Gastrocnemius medialis (tissue), 4 donors: Measurements from ENCODE around the gene SURF1. TPM values are rescaled to one million over a fixed set of nuclear protein-coding genes. Genes with fewer than 3 reads are reported as not detected.
"Not testable (repeated sequence)": the region's sequence is repeated elsewhere in the genome, so short reads cannot be mapped to it uniquely, and the experiment has no call there.

Source experiments
- ATAC-seq, 2 donors: fragments of 150-250 bp; one replicate each; pipeline ENCODE4 v1.9.1; 2016
- DNase-seq, 2 donors: peaks; one replicate each; pipeline ENCODE4 v3.0.0-alpha.2; 2019
- H3K27ac ChIP-seq, 4 donors: fragments of 200-600 bp; sonication (generic); 1 replicate in 1 of 4; 2 replicates in 3 of 4; pipeline ENCODE4 v1.5.1; 2016 to 2018; ENCODE audit warnings: mild to moderate bottlenecking in 2 of 4, moderate library complexity in 1 of 4
- H3K27me3 ChIP-seq, 3 donors: fragments of 200-600 bp; sonication (generic) in 2 of 3; 1 replicate in 1 of 3; 2 replicates in 2 of 3; pipeline versions ENCODE4 v1.5.1 to v1.6.0; 2016 to 2019; ENCODE audit warnings: mild to moderate bottlenecking in 1 of 3, moderate library complexity in 1 of 3
- H3K36me3 ChIP-seq, 2 donors: fragments of 200-600 bp; sonication (generic) in 1 of 2; one replicate each; pipeline ENCODE4 v1.5.1; 2017 to 2018
- H3K4me1 ChIP-seq, 2 donors: fragments of 200-600 bp; sonication (generic) in 1 of 2; one replicate each; pipeline ENCODE4 v1.5.1; 2016 to 2017; ENCODE audit warnings: mild to moderate bottlenecking in 2 of 2
- H3K4me3 ChIP-seq, 4 donors: fragments of 200-600 bp; sonication (generic) in 3 of 4; 1 replicate in 1 of 4; 2 replicates in 3 of 4; pipeline ENCODE4 v1.5.1; 2016 to 2019; ENCODE audit warnings: mild to moderate bottlenecking in 2 of 4
- H3K9me3 ChIP-seq, 3 donors: fragments of 200-600 bp; sonication (generic) in 2 of 3; 1 replicate in 1 of 3; 2 replicates in 2 of 3; pipeline ENCODE4 v1.5.1; 2016 to 2019
- POLR2A ChIP-seq, 2 donors: fragments of 450-650 bp; IDR thresholded peaks; one replicate each; pipeline ENCODE4 v1.6.1; 2017; ENCODE audit warnings: antibody characterized with exemption in 2 of 2, mild to moderate bottlenecking in 2 of 2, moderate library complexity in 2 of 2
- in situ Hi-C, 4 donors: fragments of 200-750 bp; cut with MboI; loops; one replicate each; pipeline versions ENCODE4 v1.15.0 to v1.8.0; 2017; ENCODE audit warnings: low sequenced_read_pairs in 4 of 4
- intact Hi-C: fragments of 100-400 bp; cut with DNase I; formaldehyde crosslinking; loops from one replicate; pipeline ENCODE4 v1.15.1; 2023; ENCODE audit warnings: low total_unique reads
- total RNA-seq, 4 donors: library from RNA; depleted of rRNA; stranded (reverse); fragments of >200 nt; gene quantifications; one replicate each; pipeline versions ENCODE4 v1.1.0 to v1.2.3, GENCODE V29; 2016
- TF ChIP-seq, protein P1 (sequence below), 5 experiments: fragments of 450-650 bp in 3 of 5; fragments of 200-600 bp in 2 of 5; sonication (generic) in 2 of 5; IDR thresholded peaks in 4 of 5; conservative IDR thresholded peaks in 1 of 5; 1 replicate in 4 of 5; 2 replicates in 1 of 5; pipeline ENCODE4 v1.5.1; 2016 to 2019; ENCODE audit warnings: antibody characterized with exemption in 5 of 5, mild to moderate bottlenecking in 3 of 5, moderate library complexity in 3 of 5

SURF1 gene
- total RNA-seq, 4 donors from 2014 or later: 33.8 to 68.9 (median 56.0) TPM

DNA sequence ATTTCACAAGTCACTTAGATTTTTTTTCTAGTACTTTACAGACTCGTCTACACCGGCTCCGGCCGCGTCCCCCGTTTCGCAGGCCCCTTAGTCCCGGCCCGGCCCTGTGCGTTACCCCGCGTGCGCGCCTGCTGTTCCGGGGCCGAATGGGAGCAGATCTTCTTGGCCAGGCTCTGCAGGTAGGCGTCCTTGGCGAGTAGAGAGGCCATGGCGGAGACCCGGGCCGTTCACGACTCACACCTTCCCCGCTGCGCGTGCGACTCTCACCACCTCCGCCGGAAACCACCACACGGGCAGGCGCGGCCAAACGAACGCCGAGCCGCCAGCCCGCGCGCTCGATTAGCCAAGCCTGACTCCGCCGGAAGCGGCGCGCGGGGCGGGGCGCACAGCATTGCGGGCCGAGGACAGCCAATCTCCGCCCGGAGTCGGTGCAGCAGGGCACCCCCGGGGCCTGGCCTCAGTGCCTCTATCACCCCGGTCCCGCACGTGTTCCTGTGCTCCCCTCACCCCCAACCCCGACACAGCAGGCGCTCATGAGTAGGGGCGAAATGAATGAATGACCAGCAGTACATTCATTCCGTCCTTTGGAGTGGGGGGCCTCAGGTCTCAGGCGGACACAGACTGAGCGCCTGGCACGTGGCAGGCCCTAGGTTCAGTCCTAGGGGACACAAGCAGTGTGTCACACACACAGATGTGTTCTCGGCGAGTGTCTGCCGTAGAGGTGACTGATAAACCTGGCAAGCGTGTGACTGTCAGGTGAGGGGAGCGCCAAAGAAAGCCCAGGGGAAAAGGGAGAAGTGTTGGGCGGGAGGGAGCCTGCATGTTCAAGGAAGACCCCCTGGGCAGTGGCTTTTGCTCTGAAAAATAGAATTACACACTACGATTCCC is 20.1 kb downstream of the SURF1 start, which contains the start of gene SURF6:
TSS of gene SURF6 (minus strand) at position 265 of the 888 bp plus-strand sequence. CDS start at position 209, 56 bp downstream.
- Histone ChIP-seq H3K27me3 (no peaks in the 10 kb centered on the region), H3K36me3 (peaks cover 0 to 53% of the 10 kb centered on the region in 2 donors), H3K4me3 (peak within 1 kb of the TSS; percentile 75 to 96 (median 90)), H3K4me1 (peaks cover 22 to 30% of the 10 kb centered on the region in 2 donors), H3K27ac (peak within 1 kb of the TSS; percentile 80 to 90 (median 87)), H3K9me3 (no peaks in the 10 kb centered on the region)
- in situ Hi-C loops: no loop called here
- intact Hi-C loops: loop anchor here (1.0 kb wide), 3 partner anchors 12 to 82 kb away; partner anchors contain the start of genes MED22, REXO4, RPL7A and STKLD1
- TF ChIP-seq, protein P1, sequence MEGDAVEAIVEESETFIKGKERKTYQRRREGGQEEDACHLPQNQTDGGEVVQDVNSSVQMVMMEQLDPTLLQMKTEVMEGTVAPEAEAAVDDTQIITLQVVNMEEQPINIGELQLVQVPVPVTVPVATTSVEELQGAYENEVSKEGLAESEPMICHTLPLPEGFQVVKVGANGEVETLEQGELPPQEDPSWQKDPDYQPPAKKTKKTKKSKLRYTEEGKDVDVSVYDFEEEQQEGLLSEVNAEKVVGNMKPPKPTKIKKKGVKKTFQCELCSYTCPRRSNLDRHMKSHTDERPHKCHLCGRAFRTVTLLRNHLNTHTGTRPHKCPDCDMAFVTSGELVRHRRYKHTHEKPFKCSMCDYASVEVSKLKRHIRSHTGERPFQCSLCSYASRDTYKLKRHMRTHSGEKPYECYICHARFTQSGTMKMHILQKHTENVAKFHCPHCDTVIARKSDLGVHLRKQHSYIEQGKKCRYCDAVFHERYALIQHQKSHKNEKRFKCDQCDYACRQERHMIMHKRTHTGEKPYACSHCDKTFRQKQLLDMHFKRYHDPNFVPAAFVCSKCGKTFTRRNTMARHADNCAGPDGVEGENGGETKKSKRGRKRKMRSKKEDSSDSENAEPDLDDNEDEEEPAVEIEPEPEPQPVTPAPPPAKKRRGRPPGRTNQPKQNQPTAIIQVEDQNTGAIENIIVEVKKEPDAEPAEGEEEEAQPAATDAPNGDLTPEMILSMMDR (IDR thresholded peaks at IDR 0.05 in 4 of 5, conservative IDR thresholded peaks at IDR 0.05 in 1 of 5): peak in 1 of 5 experiments; percentile 13
- peak; percentile 65 to 70 for TF ChIP-seq POLR2A (IDR thresholded peaks at IDR 0.05)
- peak; percentile 92 to 95 for ATAC-seq
- DNase-seq: peak; percentile 85 to 88

DNA sequence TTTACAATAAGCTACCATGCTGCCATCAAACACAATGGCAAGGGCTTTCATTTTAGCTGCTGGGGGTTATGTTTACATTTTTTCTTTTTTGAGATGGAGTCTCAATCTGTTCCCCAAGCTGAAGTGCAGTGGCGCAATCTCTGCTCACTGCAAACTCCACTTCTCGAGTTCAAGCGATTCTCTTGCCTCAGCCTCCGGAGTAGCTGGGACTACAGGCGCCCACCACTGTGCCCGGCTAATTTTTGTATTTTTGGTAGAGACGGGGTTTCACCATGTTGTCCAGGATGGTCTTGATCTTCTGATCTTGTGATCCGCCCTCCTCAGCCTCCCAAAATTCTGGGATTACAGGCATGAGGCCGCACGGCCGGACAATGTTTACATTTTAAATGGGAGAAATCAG is 21.4 kb downstream of the SURF1 start:
- peak in 1 of 2 donors; percentile 3 for DNase-seq
- H3K9me3 ChIP-seq, intact Hi-C loops, in situ Hi-C loops, ATAC-seq, H3K27me3 ChIP-seq: not testable (repeated sequence)
- H3K27ac ChIP-seq: peak overlapping the region in 1 of 4 donors; percentile 80
- H3K36me3 ChIP-seq: peaks cover 0 to 51% of the 10 kb centered on the region in 2 donors
- H3K4me1 ChIP-seq: peaks cover 22 to 30% of the 10 kb centered on the region in 2 donors
- peak overlapping the region; percentile 75 to 96 (median 90) for H3K4me3 ChIP-seq

DNA sequence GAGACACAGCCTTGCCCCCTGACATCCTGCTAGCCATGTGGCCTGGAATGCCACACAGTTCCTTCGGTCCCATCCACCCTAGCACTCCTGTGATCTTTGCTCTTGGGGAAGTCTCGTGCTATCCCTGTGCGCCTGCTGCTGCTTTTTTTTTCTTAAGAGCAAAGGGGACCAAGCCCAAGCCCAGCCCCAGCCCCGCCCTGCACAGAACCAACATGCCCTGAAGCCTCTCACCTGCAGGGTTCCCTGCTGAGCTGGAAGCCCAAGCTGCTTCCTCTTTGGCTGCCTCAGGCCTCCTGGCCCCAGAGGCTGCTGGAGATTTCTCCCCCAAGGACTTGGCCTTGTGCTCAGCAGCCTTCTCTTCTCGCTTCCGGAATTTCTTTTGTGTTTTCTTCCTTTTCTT is 22.1 kb downstream of the SURF1 start:
- Histone ChIP-seq H3K27me3 (no peaks in the 10 kb centered on the region), H3K9me3 (no peaks in the 10 kb centered on the region), H3K4me1 (peaks cover 22 to 25% of the 10 kb centered on the region in 2 donors), H3K27ac (no peak overlapping the region), H3K36me3 (peaks cover 0 to 48% of the 10 kb centered on the region in 2 donors), H3K4me3 (no peak overlapping the region)
- no peak for ATAC-seq
- TF ChIP-seq, protein P1 (IDR thresholded peaks at IDR 0.05 in 4 of 5, conservative IDR thresholded peaks at IDR 0.05 in 1 of 5): no peak
- no peak for TF ChIP-seq POLR2A (IDR thresholded peaks at IDR 0.05)
- intact Hi-C loops: no loop called here
- peak in 1 of 2 donors; percentile 8 for DNase-seq
- in situ Hi-C loops: no loop called here

DNA sequence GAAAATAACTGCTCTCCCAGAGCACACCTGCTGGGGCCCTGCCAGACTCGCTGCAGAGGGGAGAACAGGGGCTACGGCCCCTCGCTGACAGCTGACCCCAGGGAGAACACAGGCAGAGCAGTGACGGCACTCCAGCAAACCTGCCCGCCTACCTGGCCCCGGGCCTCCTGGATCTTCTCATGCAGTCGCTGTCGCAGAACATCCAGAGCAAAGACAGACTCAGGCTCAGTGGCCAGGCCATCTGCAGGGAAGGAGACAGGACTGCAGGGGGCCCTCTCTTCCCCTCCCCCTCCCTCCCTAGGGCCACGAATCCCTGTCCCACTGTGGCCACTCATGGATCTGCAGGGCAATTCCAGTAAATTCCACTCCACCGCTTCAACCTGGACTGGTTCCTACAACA is 22.7 kb downstream of the SURF1 start:
- in situ Hi-C loops: no loop called here
- H3K36me3 ChIP-seq: peaks cover 0 to 48% of the 10 kb centered on the region in 2 donors

More for the DNA sequence above, 22.7 kb downstream of the SURF1 start:
- Histone ChIP-seq H3K27ac (no peak overlapping the region), H3K9me3 (no peaks in the 10 kb centered on the region), H3K27me3 (no peaks in the 10 kb centered on the region), H3K4me1 (peaks cover 20 to 22% of the 10 kb centered on the region in 2 donors), H3K4me3 (no peak overlapping the region)
- TF ChIP-seq, protein P1 (IDR thresholded peaks at IDR 0.05 in 4 of 5, conservative IDR thresholded peaks at IDR 0.05 in 1 of 5): no peak
- no peak for TF ChIP-seq POLR2A (IDR thresholded peaks at IDR 0.05)
- peak in 1 of 2 donors; percentile 7 for DNase-seq
- intact Hi-C loops: no loop called here
- ATAC-seq: no peak
